ENCODE results near the gene PTPRT.

PTPRT gene

GRCh38 chr20:43188234-43188653, 1.5 kb downstream of the PTPRT start:
- no peak overlapping the region for H3K4me3 ChIP-seq (ENCODE audit: low read depth, low read length)
- no peak for TF ChIP-seq CTCF (IDR thresholded peaks at IDR 0.05; ENCODE audit: borderline replicate concordance, insufficient read depth, low read depth, low read length)

- TF ChIP-seq CTCF (IDR thresholded peaks at IDR 0.05; ENCODE audit: borderline replicate concordance, insufficient read depth, low read depth, low read length) = peak; percentile 82
- H3K4me3 ChIP-seq (ENCODE audit: low read depth, low read length) = no peak overlapping the region
Measured at GRCh38 chr20:43187476-43188233, 2.1 kb downstream of the PTPRT start.

- TF ChIP-seq CTCF (IDR thresholded peaks at IDR 0.05; ENCODE audit: borderline replicate concordance, insufficient read depth, low read depth, low read length) = no peak
- H3K4me3 ChIP-seq (ENCODE audit: low read depth, low read length) = no peak overlapping the region
Measured at GRCh38 chr20:43186312-43186711, 3.4 kb downstream of the PTPRT start.

- no peak for TF ChIP-seq CTCF (IDR thresholded peaks at IDR 0.05; ENCODE audit: borderline replicate concordance, insufficient read depth, low read depth, low read length)
- no peak overlapping the region for H3K4me3 ChIP-seq (ENCODE audit: low read depth, low read length)
Measured at GRCh38 chr20:43185901-43186300, 3.8 kb downstream of the PTPRT start.

- no peak for TF ChIP-seq CTCF (IDR thresholded peaks at IDR 0.05; ENCODE audit: borderline replicate concordance, insufficient read depth, low read depth, low read length)
- no peak overlapping the region for H3K4me3 ChIP-seq (ENCODE audit: low read depth, low read length)
Measured at GRCh38 chr20:43183536-43184070, 6.1 kb downstream of the PTPRT start.

- no peak overlapping the region for H3K4me3 ChIP-seq (ENCODE audit: low read depth, low read length)
- TF ChIP-seq CTCF (IDR thresholded peaks at IDR 0.05; ENCODE audit: borderline replicate concordance, insufficient read depth, low read depth, low read length) = no peak
Measured at GRCh38 chr20:43178080-43178479, 11.6 kb downstream of the PTPRT start.

- H3K4me3 ChIP-seq (ENCODE audit: low read depth, low read length) = no peak overlapping the region
- no peak for TF ChIP-seq CTCF (IDR thresholded peaks at IDR 0.05; ENCODE audit: borderline replicate concordance, insufficient read depth, low read depth, low read length)
Measured at GRCh38 chr20:43176726-43177125, 13.0 kb downstream of the PTPRT start.

All from GM12875 (cell line).